Measurements from ENCODE around the gene ERGIC2. TPM values are rescaled to one million over a fixed set of nuclear protein-coding genes. Genes with fewer than 3 reads are reported as not detected.
A peak's percentile ranks its signal among the peaks of the same experiment; 100 is the strongest.
"Not testable (repeated sequence)": the region's sequence is repeated elsewhere in the genome, so short reads cannot be mapped to it uniquely, and the experiment has no call there.

The ERGIC2 gene
- 31.7 TPM for total RNA-seq

- ATAC-seq (peak; percentile 97), DNase-seq (ENCODE audit: low spot score) (peak; percentile 91)
These were observed at the start of gene ERGIC2 for GRCh38 chr12:29380536-29381523. ERGIC2 (minus strand) TSS chr12:29381172; CDS start chr12:29371633, 9,539 bp downstream.

- ATAC-seq, result peak; percentile 58
- DNase-seq (ENCODE audit: low spot score), result no peak
These were observed 49.7 kb upstream of the ERGIC2 start for GRCh38 chr12:29430716-29431044.

- peak; percentile 13 for ATAC-seq
- DNase-seq (ENCODE audit: low spot score), result no peak
These were observed 49.2 kb upstream of the ERGIC2 start for GRCh38 chr12:29429999-29430715.

GRCh38 chr12:29428633-29429032, 47.7 kb upstream of the ERGIC2 start:
- no peak for DNase-seq (ENCODE audit: low spot score)
- ATAC-seq, result peak; percentile 68

GRCh38 chr12:29427964-29428363, 47.0 kb upstream of the ERGIC2 start:
- ATAC-seq, result peak; percentile 10
- DNase-seq (ENCODE audit: low spot score), result no peak

GRCh38 chr12:29426498-29426897, 45.5 kb upstream of the ERGIC2 start:
- DNase-seq (ENCODE audit: low spot score) (no peak), ATAC-seq (no peak)

- ATAC-seq (no peak), DNase-seq (ENCODE audit: low spot score) (no peak)
These were observed 44.8 kb upstream of the ERGIC2 start for GRCh38 chr12:29425722-29426121.

- no peak for ATAC-seq
These were observed 35.8 kb upstream of the ERGIC2 start for GRCh38 chr12:29416748-29417147.

GRCh38 chr12:29415111-29415510, 34.1 kb upstream of the ERGIC2 start:
- DNase-seq (ENCODE audit: low spot score) (no peak), ATAC-seq (no peak)

More at GRCh38 chr12:29416748-29417147, 35.8 kb upstream of the ERGIC2 start:
- DNase-seq (ENCODE audit: low spot score), result no peak

GRCh38 chr12:29414368-29414767, 33.4 kb upstream of the ERGIC2 start:
- DNase-seq (ENCODE audit: low spot score), result no peak
- no peak for ATAC-seq

GRCh38 chr12:29405561-29405960, 24.6 kb upstream of the ERGIC2 start:
- no peak for ATAC-seq
- DNase-seq (ENCODE audit: low spot score), result no peak

GRCh38 chr12:29403991-29404390, 23.0 kb upstream of the ERGIC2 start:
- DNase-seq (ENCODE audit: low spot score) (no peak), ATAC-seq (no peak)

- no peak for DNase-seq (ENCODE audit: low spot score)
- ATAC-seq, result no peak
These were observed 21.5 kb upstream of the ERGIC2 start for GRCh38 chr12:29402437-29402836.

- DNase-seq (ENCODE audit: low spot score) (no peak), ATAC-seq (no peak)
These were observed 17.5 kb upstream of the ERGIC2 start for GRCh38 chr12:29398495-29398894.

GRCh38 chr12:29396774-29397173, 15.8 kb upstream of the ERGIC2 start:
- ATAC-seq (no peak), DNase-seq (ENCODE audit: low spot score) (no peak)

GRCh38 chr12:29395356-29395755, 14.4 kb upstream of the ERGIC2 start:
- ATAC-seq (no peak), DNase-seq (ENCODE audit: low spot score) (no peak)

- not testable (repeated sequence) for DNase-seq (ENCODE audit: low spot score); ATAC-seq
These were observed 9.4 kb upstream of the ERGIC2 start for GRCh38 chr12:29390419-29390818.

- ATAC-seq (no peak), DNase-seq (ENCODE audit: low spot score) (no peak)
These were observed 8.4 kb upstream of the ERGIC2 start for GRCh38 chr12:29389295-29389919.

GRCh38 chr12:29386084-29386680, 5.2 kb upstream of the ERGIC2 start:
- not testable (repeated sequence) for DNase-seq (ENCODE audit: low spot score); ATAC-seq

- DNase-seq (ENCODE audit: low spot score); ATAC-seq: not testable (repeated sequence)
These were observed 4.2 kb upstream of the ERGIC2 start for GRCh38 chr12:29385194-29385593.

- DNase-seq (ENCODE audit: low spot score) (no peak), ATAC-seq (no peak)
These were observed 1.3 kb upstream of the ERGIC2 start for GRCh38 chr12:29382251-29382650.
